ENCODE results near the gene NUDT15. TPM values are rescaled to one million over a fixed set of nuclear protein-coding genes. Genes with fewer than 3 reads are reported as not detected.

NUDT15 gene
- total RNA-seq (ENCODE audit: unreplicated experiment), result 13.7 TPM
- long read RNA-seq, transcript NUDT15-201 (3 exons, 2,098 nt), result major isoform, 18 of 20 reads
- long read RNA-seq, partial matches to known transcripts, result 2 of 20 reads
- long read RNA-seq, other reads (novel, unspliced or antisense), result 0 of 20 reads

- Mint-ChIP-seq H3K4me3 (ENCODE audit: unreplicated experiment) (peak within 1 kb of the TSS; percentile 97), H3K36me3 (ENCODE audit: unreplicated experiment) (no peaks in the 10 kb centered on the region), H3K4me1 (ENCODE audit: low read depth, unreplicated experiment) (peaks cover 6% of the 10 kb centered on the region), H3K27ac (ENCODE audit: unreplicated experiment) (peak within 1 kb of the TSS; percentile 93), H3K27me3 (ENCODE audit: unreplicated experiment) (peaks cover 12% of the 10 kb centered on the region), H3K9me3 (ENCODE audit: unreplicated experiment) (peaks cover 6% of the 10 kb centered on the region)
- DNase-seq, result peak; percentile 97
- TF ChIP-seq CTCF (IDR thresholded peaks at IDR 0.05; ENCODE audit: partially characterized antibody, unreplicated experiment), result peak; percentile 100
Measured at GRCh38 chr13:48037346-48038173, at the start of gene NUDT15. Gene NUDT15, plus strand, starts transcription at chr13:48037726. Its CDS starts 21 bp downstream, at chr13:48037747.

GRCh38 chr13:47990427-47990826 is 47.1 kb upstream of the NUDT15 start:
- Mint-ChIP-seq H3K27me3 (ENCODE audit: unreplicated experiment) (no peaks in the 10 kb centered on the region), H3K4me1 (ENCODE audit: low read depth, unreplicated experiment) (no peaks in the 10 kb centered on the region), H3K27ac (ENCODE audit: unreplicated experiment) (no peak overlapping the region), H3K36me3 (ENCODE audit: unreplicated experiment) (peaks cover 9% of the 10 kb centered on the region), H3K9me3 (ENCODE audit: unreplicated experiment) (peaks cover 4% of the 10 kb centered on the region), H3K4me3 (ENCODE audit: unreplicated experiment) (no peak overlapping the region)
- no peak for DNase-seq
- no peak for TF ChIP-seq CTCF (IDR thresholded peaks at IDR 0.05; ENCODE audit: partially characterized antibody, unreplicated experiment)

GRCh38 chr13:47990920-47991466 is 46.5 kb upstream of the NUDT15 start:
- TF ChIP-seq CTCF (IDR thresholded peaks at IDR 0.05; ENCODE audit: partially characterized antibody, unreplicated experiment), result no peak
- Mint-ChIP-seq H3K9me3 (ENCODE audit: unreplicated experiment) (peaks cover 4% of the 10 kb centered on the region), H3K4me3 (ENCODE audit: unreplicated experiment) (no peak overlapping the region), H3K27ac (ENCODE audit: unreplicated experiment) (peak overlapping the region; percentile 2), H3K36me3 (ENCODE audit: unreplicated experiment) (peaks cover 9% of the 10 kb centered on the region), H3K4me1 (ENCODE audit: low read depth, unreplicated experiment) (no peaks in the 10 kb centered on the region), H3K27me3 (ENCODE audit: unreplicated experiment) (no peaks in the 10 kb centered on the region)
- no peak for DNase-seq

- H3K36me3 Mint-ChIP-seq (ENCODE audit: unreplicated experiment), result peaks cover 4% of the 10 kb centered on the region
- H3K4me1 Mint-ChIP-seq (ENCODE audit: low read depth, unreplicated experiment), result no peaks in the 10 kb centered on the region
Measured at GRCh38 chr13:47991859-47992258, 45.7 kb upstream of the NUDT15 start.

More at GRCh38 chr13:47991859-47992258, 45.7 kb upstream of the NUDT15 start:
- no peak overlapping the region for H3K27ac Mint-ChIP-seq (ENCODE audit: unreplicated experiment)
- H3K27me3 Mint-ChIP-seq (ENCODE audit: unreplicated experiment), result no peaks in the 10 kb centered on the region
- no peak overlapping the region for H3K4me3 Mint-ChIP-seq (ENCODE audit: unreplicated experiment)
- peaks cover 2% of the 10 kb centered on the region for H3K9me3 Mint-ChIP-seq (ENCODE audit: unreplicated experiment)
- DNase-seq, result no peak
- no peak for TF ChIP-seq CTCF (IDR thresholded peaks at IDR 0.05; ENCODE audit: partially characterized antibody, unreplicated experiment)

Data from glutamatergic neuron (in vitro differentiated cells).